H1 (cell line): Measurements from ENCODE around the gene BLMH. TPM values are rescaled to one million over a fixed set of nuclear protein-coding genes. Genes with fewer than 3 reads are reported as not detected.

Experiments
- CTCF ChIA-PET: fragments of 300-600 bp; sonication (Branson Sonifier 250); formaldehyde crosslinking; loops from one replicate; lab custom pipeline; 2021; ENCODE audit not compliant: partially characterized antibody; lab: Charles Lee
- POLR2A ChIA-PET: fragments of 300-600 bp; sonication (Branson Sonifier 250); formaldehyde crosslinking; loops from one replicate; lab custom pipeline; 2021; ENCODE audit warnings: inconsistent platforms; ENCODE audit not compliant: partially characterized antibody; lab: Charles Lee
- DNase-seq, 2 experiments: peaks; one replicate each; pipeline versions ENCODE4 v3.0.0 to v3.0.0-alpha.2; 2010 to 2022; ENCODE audit warnings: low spot score in 2 of 2, low read depth in 1 of 2, mixed read lengths in 1 of 2
- FAIRE-seq: peaks from 2 replicates; lab custom pipeline; 2011; peaks lifted over from hg19 to GRCh38; lab: Jason Lieb, UNC
- H2AFZ ChIP-seq: 2 replicates; pipeline ENCODE4 v1.8.1; 2012; ENCODE audit warnings: low read length, inconsistent platforms
- H2AK5ac ChIP-seq: 2 replicates; pipeline ENCODE4 v1.6.1; 2013; ENCODE audit warnings: low read depth, low read length
- H2BK120ac ChIP-seq: replicated peaks from 2 replicates; pipeline ENCODE3; 2013; ENCODE audit warnings: low read depth, low read length, inconsistent platforms
- H2BK12ac ChIP-seq: 2 replicates; pipeline ENCODE4 v1.6.1; 2013; ENCODE audit warnings: low read depth, low read length
- H2BK15ac ChIP-seq: 2 replicates; pipeline ENCODE4 v1.6.1; 2013; ENCODE audit warnings: low read length
- H2BK20ac ChIP-seq: 2 replicates; pipeline ENCODE4 v1.6.1; 2013; ENCODE audit warnings: low read length
- H2BK5ac ChIP-seq: 2 replicates; pipeline ENCODE4 v1.6.1; 2013; ENCODE audit warnings: low read depth, low read length
- H3K14ac ChIP-seq: 2 replicates; pipeline ENCODE4 v1.6.1; 2013; ENCODE audit warnings: inconsistent platforms; ENCODE audit not compliant: insufficient read length
- H3K18ac ChIP-seq: 2 replicates; pipeline ENCODE4 v1.6.1; 2013; ENCODE audit warnings: low read length; ENCODE audit errors: extremely low read depth
- H3K23ac ChIP-seq: 2 replicates; pipeline ENCODE4 v1.6.1; 2013; ENCODE audit warnings: inconsistent platforms; ENCODE audit not compliant: insufficient read length
- H3K23me2 ChIP-seq: 2 replicates; pipeline ENCODE4 v1.6.1; 2013; ENCODE audit warnings: low read depth, low read length
- H3K27ac ChIP-seq: 2 replicates; pipeline ENCODE4 v1.6.1; 2011; ENCODE audit warnings: low read depth, low read length, inconsistent platforms
- H3K27me3 ChIP-seq, 4 experiments: replicated peaks in 1 of 4; 1 replicate in 1 of 4; 2 replicates in 3 of 4; pipeline versions ENCODE4 v1.6.1 to v1.8.1; 2011 to 2013; ENCODE audit warnings: low read length in 3 of 4, mild to moderate bottlenecking in 3 of 4, inconsistent platforms in 2 of 4, mixed read lengths in 2 of 4, moderate library complexity in 1 of 4; ENCODE audit not compliant: control insufficient read depth in 3 of 4, insufficient read depth in 3 of 4; ENCODE audit errors: extremely low read depth in 1 of 4
- H3K36me3 ChIP-seq, 4 experiments: 2 replicates each; pipeline versions ENCODE4 v1.6.1 to v1.8.1; 2011 to 2013; ENCODE audit warnings: mild to moderate bottlenecking in 4 of 4, low read length in 3 of 4, moderate library complexity in 2 of 4, control low read depth in 1 of 4, inconsistent platforms in 1 of 4; ENCODE audit not compliant: insufficient read depth in 4 of 4, control insufficient read depth in 2 of 4
- H3K4ac ChIP-seq: replicated peaks from 2 replicates; pipeline ENCODE3; 2013; ENCODE audit warnings: low read length, low read depth, mixed read lengths, inconsistent platforms; ENCODE audit not compliant: insufficient read length
- H3K4me1 ChIP-seq, 4 experiments: replicated peaks in 1 of 4; 1 replicate in 1 of 4; 2 replicates in 3 of 4; pipeline versions ENCODE4 v1.6.1 to v1.8.1; 2011 to 2013; ENCODE audit warnings: low read length in 3 of 4, inconsistent platforms in 2 of 4, mixed read lengths in 1 of 4; ENCODE audit not compliant: insufficient read depth in 4 of 4, control insufficient read depth in 3 of 4
- H3K4me2 ChIP-seq, 2 experiments: 2 replicates each; pipeline versions ENCODE4 v1.6.1 to v1.8.1; 2011 to 2013; ENCODE audit warnings: low read depth in 2 of 2, low read length in 2 of 2, control low read depth in 1 of 2, inconsistent platforms in 1 of 2, mild to moderate bottlenecking in 1 of 2; ENCODE audit not compliant: insufficient read depth in 1 of 2
- H3K4me3 ChIP-seq, 4 experiments: fragments of 200-600, 300-600 bp in 1 of 4; sonication (generic), shearing (Covaris generic), sonication (Bioruptor Twin) in 1 of 4; 2 replicates each; pipeline versions ENCODE4 v1.5.1 to v1.8.1; 2011 to 2016; ENCODE audit warnings: low read length in 4 of 4, low read depth in 3 of 4, control low read depth in 2 of 4, inconsistent platforms in 2 of 4, mild to moderate bottlenecking in 2 of 4, mixed read lengths in 1 of 4, moderate library complexity in 1 of 4; ENCODE audit not compliant: insufficient read depth in 2 of 4; ENCODE audit errors: extremely low read depth in 1 of 4
- H3K56ac ChIP-seq: replicated peaks from 2 replicates; pipeline ENCODE3; 2013; ENCODE audit warnings: low read depth, mild to moderate bottlenecking, mixed read lengths, low read length, inconsistent platforms; ENCODE audit not compliant: insufficient read length
- H3K79me1 ChIP-seq: 2 replicates; pipeline ENCODE4 v1.6.1; 2013; ENCODE audit warnings: low read depth, low read length, control low read depth
- H3K79me2 ChIP-seq, 2 experiments: 2 replicates each; pipeline versions ENCODE4 v1.6.1 to v1.8.1; 2012 to 2013; ENCODE audit warnings: low read length in 2 of 2, mild to moderate bottlenecking in 2 of 2, inconsistent platforms in 1 of 2; ENCODE audit not compliant: insufficient read depth in 2 of 2, control insufficient read depth in 1 of 2
- H3K9ac ChIP-seq, 4 experiments: replicated peaks in 1 of 4; 1 replicate in 1 of 4; 2 replicates in 3 of 4; pipeline versions ENCODE4 v1.6.1 to v1.8.1; 2011 to 2013; ENCODE audit warnings: low read depth in 3 of 4, low read length in 3 of 4, control low read depth in 2 of 4, mild to moderate bottlenecking in 2 of 4, moderate library complexity in 2 of 4, inconsistent platforms in 1 of 4; ENCODE audit errors: extremely low read depth in 1 of 4
- H3K9me3 ChIP-seq, 2 experiments: 2 replicates each; pipeline versions ENCODE4 v1.6.1 to v1.8.1; 2012 to 2013; ENCODE audit warnings: mild to moderate bottlenecking in 2 of 2, moderate library complexity in 2 of 2, control low read depth in 1 of 2, inconsistent platforms in 1 of 2, low read depth in 1 of 2, low read length in 1 of 2, mixed read lengths in 1 of 2; ENCODE audit not compliant: insufficient read depth in 2 of 2
- H4K20me1 ChIP-seq, 2 experiments: replicated peaks in 1 of 2; 2 replicates each; pipeline versions ENCODE3 to v1.8.1; 2011 to 2013; ENCODE audit warnings: inconsistent platforms in 2 of 2, low read length in 2 of 2, mild to moderate bottlenecking in 1 of 2; ENCODE audit not compliant: insufficient read depth in 2 of 2, control insufficient read depth in 1 of 2
- H4K5ac ChIP-seq: 2 replicates; pipeline ENCODE4 v1.6.1; 2013; ENCODE audit warnings: low read length, low read depth, mixed read lengths, inconsistent platforms; ENCODE audit not compliant: insufficient read length
- H4K8ac ChIP-seq: 2 replicates; pipeline ENCODE4 v1.8.0; 2013; ENCODE audit warnings: mild to moderate bottlenecking, moderate library complexity, low read length, inconsistent platforms; ENCODE audit not compliant: insufficient read depth; ENCODE audit errors: extremely low read depth
- H4K91ac ChIP-seq: replicated peaks from 2 replicates; pipeline ENCODE3; 2013; ENCODE audit warnings: low read length, mixed read lengths, inconsistent platforms; ENCODE audit not compliant: insufficient read length
- BACH1 ChIP-seq: IDR thresholded peaks from 2 replicates; pipeline ENCODE4 v1.6.1; 2012; ENCODE audit warnings: low read length, improper control_type of control experiment
- CBX5 ChIP-seq: fragments of 300-800, 300-1000 bp; sonication (generic); IDR thresholded peaks from 2 replicates; pipeline ENCODE4 v1.7.1; 2016; ENCODE audit warnings: antibody characterized with exemption, low read length, low read depth
- GTF2F1 ChIP-seq: IDR thresholded peaks from 2 replicates; pipeline ENCODE4 v1.6.1; 2012; ENCODE audit warnings: low read depth, low read length, improper control_type of control experiment, borderline replicate concordance
- KDM4A ChIP-seq: IDR thresholded peaks from one replicate; pipeline ENCODE4 v1.7.1; 2012; ENCODE audit warnings: low read depth, mild to moderate bottlenecking, moderate library complexity, low read length, inconsistent platforms; ENCODE audit not compliant: severe bottlenecking
- POLR2AphosphoS5 ChIP-seq: IDR thresholded peaks from 2 replicates; pipeline ENCODE4 v1.6.1; 2011; ENCODE audit warnings: low read depth, low read length
- SP1 ChIP-seq: IDR thresholded peaks from 2 replicates; pipeline ENCODE4 v1.6.1; 2011; ENCODE audit warnings: low read depth, low read length
- WGBS, 2 experiments: shearing (Covaris generic) in 1 of 2; methylation state at CpG; one replicate each; pipeline versions ENCODE4 v1.1.6 to v1.1.7; 2013 to 2015; ENCODE audit warnings: low lambda C conversion rate in 2 of 2, mixed read lengths in 2 of 2, inconsistent platforms in 1 of 2, low coverage in 1 of 2, missing lambda C conversion rate in 1 of 2; ENCODE audit not compliant: insufficient replicate concordance in 2 of 2, insufficient coverage in 1 of 2, insufficient read length in 1 of 2; ENCODE audit errors: extremely low coverage in 1 of 2, missing lambda C conversion rate in 1 of 2; 5-methylcytosine and 5-hydroxymethylcytosine counted together
- polyA plus RNA-seq, 7 experiments: library from polyadenylated mRNA; depleted of rRNA in 3 of 7; stranded (reverse) in 5 of 7; unstranded in 2 of 7; fragments of >200 nt in 5 of 7; fragments of 200-250 nt in 2 of 7; gene quantifications; 1 replicate in 5 of 7; 2 replicates in 1 of 7; 4 replicates in 1 of 7; pipeline versions ENCODE4 v1.2.1 to v1.2.3, GENCODE V29; 2011 to 2013; ENCODE audit warnings: missing spikeins in 2 of 7, mixed read lengths in 2 of 7
- total RNA-seq: library from RNA; stranded (reverse); fragmentation: NEBNext Ultra II Directional; extraction: Animal tissue kit (Norgen Biotek cat#: 25700); gene quantifications from 2 replicates; pipeline ENCODE4 v1.2.1, GENCODE V29; 2021

BLMH gene
- total and polyA plus RNA-seq, 2 of the 8 experiments (the other 6 are each of a cell fraction or from before 2014, with no cell fraction given): 18.2 to 74.3 TPM

- no peak overlapping the region for H3K4me3 ChIP-seq
- H4K20me1 ChIP-seq: no peaks in the 10 kb centered on the region
- H3K23ac ChIP-seq: no peak overlapping the region
- FAIRE-seq: no peak
- H2AK5ac ChIP-seq: no peak overlapping the region
- TF ChIP-seq CBX5 (no peak), KDM4A (no peak), SP1 (no peak), BACH1 (no peak), POLR2AphosphoS5 (no peak), GTF2F1 (no peak)
- TF ChIP-seq, all 59 proteins: peak for 0
- H2BK5ac ChIP-seq: no peak overlapping the region
- WGBS, 2 experiments: 69% methylated on average over 2 of the region's 2 CpGs; no CpG with 5 or more reads in 1 of the 2 experiments
- no peak overlapping the region for H3K18ac ChIP-seq
- H2BK120ac ChIP-seq: no peak overlapping the region
- POLR2A ChIA-PET: interaction anchor here (1.0 kb wide), 1 partner anchor 21 kb away, joined by 3 read pairs; no protein-coding TSS in a partner anchor
- CTCF ChIA-PET: interaction anchor here (0.5 to 1.6 kb wide), 2 partner anchors 10 to 28 kb away, joined by 3 to 4 read pairs; no protein-coding TSS in a partner anchor
- no peak overlapping the region for H3K4ac ChIP-seq
- H2BK12ac ChIP-seq: no peak overlapping the region
- no peak for DNase-seq
- no peak overlapping the region for H4K5ac ChIP-seq
- H3K9me3 ChIP-seq: no peaks in the 10 kb centered on the region
- no peaks in the 10 kb centered on the region for H3K27me3 ChIP-seq
- no peaks in the 10 kb centered on the region for H3K23me2 ChIP-seq
- no peaks in the 10 kb centered on the region for H3K79me1 ChIP-seq
- H3K36me3 ChIP-seq: no peaks in the 10 kb centered on the region
- H3K27ac ChIP-seq: no peak overlapping the region
- no peak overlapping the region for H2BK20ac ChIP-seq
- no peak overlapping the region for H3K14ac ChIP-seq
- no peak overlapping the region for H3K56ac ChIP-seq
- no peak overlapping the region for H4K8ac ChIP-seq
- 0 out of 2 replicates have a peak overlapping the region, but pooled peaks have one; percentile 72 for H2AFZ ChIP-seq
- no peak overlapping the region for H3K9ac ChIP-seq
- H3K4me1 ChIP-seq: no peaks in the 10 kb centered on the region
- H3K4me2 ChIP-seq: no peak overlapping the region
- H2BK15ac ChIP-seq: no peak overlapping the region
- H3K79me2 ChIP-seq: no peaks in the 10 kb centered on the region
- H4K91ac ChIP-seq: no peak overlapping the region
Observed at GRCh38 chr17:30312226-30312625, 20.5 kb upstream of the BLMH start.
